Right kidney (tissue), 9 donors: ENCODE measurements around the gene C3orf49.
A peak's percentile ranks its signal among the peaks of the same experiment; 100 is the strongest.

Source experiments
- DNase-seq: peaks from one replicate; pipeline ENCODE4 v3.0.0-alpha.2; 2016
- long read RNA-seq, 8 donors: transcript quantifications; one replicate each; lab custom pipeline, GENCODE V29; 2026

Gene C3orf49
- long read RNA-seq, donor 1 = 0 reads
- long read RNA-seq, donor 2, partial matches to known transcripts = 67 of 95 reads
- long read RNA-seq, donor 2, other reads (novel, unspliced or antisense) = 28 of 95 reads
- long read RNA-seq, donor 3, partial matches to known transcripts = 50 of 81 reads
- long read RNA-seq, donor 3, other reads (novel, unspliced or antisense) = 31 of 81 reads
- long read RNA-seq, donor 4 = 0 reads
- long read RNA-seq, donor 5 = 0 reads
- long read RNA-seq, donor 6, partial matches to known transcripts = 65 of 112 reads
- long read RNA-seq, donor 6, other reads (novel, unspliced or antisense) = 47 of 112 reads
- long read RNA-seq, donor 7 = 0 reads
- long read RNA-seq, donor 8 = 0 reads

- no peak for DNase-seq
These were observed at the start of gene C3orf49 for GRCh38 chr3:63819151-63819398. Gene C3orf49 (plus strand): TSS chr3:63819299. CDS start chr3:63819472, 173 bp downstream.

GRCh38 chr3:63774781-63775180 lies 44.3 kb upstream of the C3orf49 start:
- no peak for DNase-seq

GRCh38 chr3:63779227-63779626 lies 39.9 kb upstream of the C3orf49 start:
- no peak for DNase-seq

GRCh38 chr3:63791974-63792373 lies 27.1 kb upstream of the C3orf49 start:
- DNase-seq = no peak

GRCh38 chr3:63795438-63795837 lies 23.7 kb upstream of the C3orf49 start:
- no peak for DNase-seq

GRCh38 chr3:63798544-63798943 lies 20.6 kb upstream of the C3orf49 start:
- DNase-seq = no peak

- no peak for DNase-seq
These were observed 20.1 kb upstream of the C3orf49 start for GRCh38 chr3:63798949-63799348.

GRCh38 chr3:63800097-63800496 lies 19.0 kb upstream of the C3orf49 start:
- DNase-seq = no peak

GRCh38 chr3:63803911-63804310 lies 15.2 kb upstream of the C3orf49 start:
- DNase-seq = no peak

GRCh38 chr3:63807961-63808565 lies 11.0 kb upstream of the C3orf49 start:
- no peak for DNase-seq

- no peak for DNase-seq
These were observed 10.5 kb upstream of the C3orf49 start for GRCh38 chr3:63808633-63809032.

- DNase-seq = no peak
These were observed 9.5 kb upstream of the C3orf49 start for GRCh38 chr3:63809607-63810006.

- DNase-seq = no peak
These were observed 4.9 kb upstream of the C3orf49 start for GRCh38 chr3:63814237-63814636.

GRCh38 chr3:63817225-63817624 lies 1.9 kb upstream of the C3orf49 start:
- DNase-seq = no peak

- DNase-seq = peak; percentile 47
These were observed 583 bp upstream of the C3orf49 start for GRCh38 chr3:63818282-63819150.

- DNase-seq = no peak
These were observed 5.2 kb downstream of the C3orf49 start for GRCh38 chr3:63824309-63824708.

GRCh38 chr3:63830526-63830925 lies 11.4 kb downstream of the C3orf49 start:
- DNase-seq = no peak

- no peak for DNase-seq
These were observed 13.3 kb downstream of the C3orf49 start for GRCh38 chr3:63832395-63832794.

GRCh38 chr3:63841704-63842103 lies 22.6 kb downstream of the C3orf49 start:
- DNase-seq = no peak

GRCh38 chr3:63842127-63842526 lies 23.0 kb downstream of the C3orf49 start:
- no peak for DNase-seq

GRCh38 chr3:63845215-63845614 lies 26.1 kb downstream of the C3orf49 start:
- DNase-seq = no peak

GRCh38 chr3:63847718-63848450 lies 28.8 kb downstream of the C3orf49 start:
- no peak for DNase-seq

GRCh38 chr3:63849175-63849574 lies 30.1 kb downstream of the C3orf49 start:
- DNase-seq = no peak
